ENCODE results near the gene MEDAG.

The MEDAG gene

GRCh38 chr13:30905932-30906383, at the start of gene MEDAG:
Gene MEDAG (plus strand): TSS chr13:30906271. CDS start chr13:30906516, 245 bp downstream.
- DNase-seq, result no peak

DNA sequence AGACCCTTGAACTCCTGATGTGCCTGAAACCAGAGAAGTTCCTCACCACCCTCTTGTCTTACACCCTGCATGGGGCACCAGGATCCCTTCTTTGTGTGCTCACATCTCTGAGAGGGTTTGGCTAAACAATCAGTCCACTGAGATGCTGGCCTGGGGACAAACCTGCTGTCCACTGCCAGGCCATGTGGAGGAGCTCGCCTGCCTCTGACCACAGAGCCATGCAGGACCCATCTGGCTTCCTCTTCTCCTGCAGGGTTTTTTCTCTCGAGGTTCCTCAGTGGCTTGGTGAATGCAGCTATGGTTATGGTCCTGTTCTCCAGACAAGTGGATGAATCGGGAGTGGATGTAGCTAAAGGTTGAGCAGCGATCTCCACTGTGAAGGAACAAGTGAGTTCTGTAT, 49.1 kb upstream of the MEDAG start:
- DNase-seq, result no peak

GRCh38 chr13:30857636-30858035, 48.4 kb upstream of the MEDAG start:
- no peak for DNase-seq

GRCh38 chr13:30859326-30859725, 46.7 kb upstream of the MEDAG start:
- DNase-seq, result no peak

- no peak for DNase-seq
These were observed 44.9 kb upstream of the MEDAG start for GRCh38 chr13:30861163-30861562.

- DNase-seq, result no peak
These were observed 44.1 kb upstream of the MEDAG start for GRCh38 chr13:30861836-30862467.

GRCh38 chr13:30862707-30863106, 43.4 kb upstream of the MEDAG start:
- no peak for DNase-seq

GRCh38 chr13:30863231-30863630, 42.8 kb upstream of the MEDAG start:
- no peak for DNase-seq

GRCh38 chr13:30863796-30864195, 42.3 kb upstream of the MEDAG start:
- DNase-seq, result no peak

- DNase-seq, result no peak
These were observed 41.5 kb upstream of the MEDAG start for GRCh38 chr13:30864433-30865122.

DNA sequence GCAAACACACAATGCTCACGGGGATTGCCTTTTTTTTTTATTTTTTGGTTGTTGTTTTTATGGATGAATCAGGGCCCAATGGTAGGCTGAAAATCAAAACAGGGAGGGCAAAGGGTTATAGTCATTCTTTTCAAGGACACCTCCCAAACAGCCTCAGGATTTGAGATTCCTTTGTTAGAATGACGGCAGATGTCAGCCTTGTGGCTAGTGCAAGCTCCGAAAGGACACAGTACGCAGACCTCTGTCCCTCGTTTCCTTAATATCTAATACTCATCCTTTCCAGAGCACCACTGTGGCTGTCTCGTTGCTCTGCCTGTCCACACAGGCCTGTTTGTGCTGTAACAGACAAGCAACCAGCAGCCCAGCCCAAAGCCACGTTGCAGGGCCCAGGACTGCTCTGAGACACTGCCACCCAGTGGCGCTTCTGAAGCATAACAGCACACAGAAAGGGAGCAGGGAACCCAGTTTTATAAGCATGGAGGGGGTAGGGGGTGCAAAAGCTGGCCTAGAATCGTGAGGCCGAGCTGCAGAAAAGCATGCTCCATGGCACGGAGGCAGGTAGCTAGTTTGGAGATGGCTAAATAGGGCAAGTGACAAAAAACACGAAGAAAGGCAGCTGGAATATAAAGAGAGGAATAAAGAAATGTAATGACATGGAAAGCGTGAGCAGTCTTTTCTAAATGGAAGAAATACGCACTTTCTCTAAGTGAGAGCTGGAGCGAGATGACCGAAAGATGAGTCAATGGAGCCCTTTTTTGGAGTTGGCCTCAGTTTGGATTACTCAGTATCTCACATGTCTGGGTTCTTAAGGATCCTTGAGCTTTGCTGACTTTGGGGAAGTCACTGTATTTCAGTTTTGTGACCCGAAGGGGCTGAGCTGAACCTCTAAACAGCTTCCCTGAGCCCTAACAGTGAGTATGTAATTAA, 40.7 kb upstream of the MEDAG start:
- peak; percentile 53 for DNase-seq

DNA sequence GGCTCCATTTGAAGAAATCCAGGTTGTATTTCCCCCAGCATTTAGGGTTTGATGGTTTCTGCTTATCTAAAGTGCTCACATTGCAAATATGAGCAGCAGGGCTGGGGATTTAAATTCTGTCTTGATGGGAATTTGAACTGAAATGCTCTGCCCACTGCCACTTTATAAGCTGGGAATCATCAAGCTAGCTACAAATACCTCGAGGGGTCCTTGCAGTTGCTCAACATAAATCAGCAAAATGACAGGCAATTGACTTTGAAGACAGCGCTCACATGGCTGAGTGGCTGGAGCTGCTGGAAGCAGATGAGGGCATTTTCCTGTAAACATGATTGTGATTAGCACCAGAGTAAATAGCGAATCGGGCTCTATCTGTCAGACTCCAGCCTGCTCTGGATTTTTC, 39.4 kb upstream of the MEDAG start:
- no peak for DNase-seq

GRCh38 chr13:30867089-30867669, 38.9 kb upstream of the MEDAG start:
- DNase-seq, result no peak

- DNase-seq, result no peak
These were observed 37.1 kb upstream of the MEDAG start for GRCh38 chr13:30868799-30869470.

- no peak for DNase-seq
These were observed 36.6 kb upstream of the MEDAG start for GRCh38 chr13:30869491-30869890.

DNA sequence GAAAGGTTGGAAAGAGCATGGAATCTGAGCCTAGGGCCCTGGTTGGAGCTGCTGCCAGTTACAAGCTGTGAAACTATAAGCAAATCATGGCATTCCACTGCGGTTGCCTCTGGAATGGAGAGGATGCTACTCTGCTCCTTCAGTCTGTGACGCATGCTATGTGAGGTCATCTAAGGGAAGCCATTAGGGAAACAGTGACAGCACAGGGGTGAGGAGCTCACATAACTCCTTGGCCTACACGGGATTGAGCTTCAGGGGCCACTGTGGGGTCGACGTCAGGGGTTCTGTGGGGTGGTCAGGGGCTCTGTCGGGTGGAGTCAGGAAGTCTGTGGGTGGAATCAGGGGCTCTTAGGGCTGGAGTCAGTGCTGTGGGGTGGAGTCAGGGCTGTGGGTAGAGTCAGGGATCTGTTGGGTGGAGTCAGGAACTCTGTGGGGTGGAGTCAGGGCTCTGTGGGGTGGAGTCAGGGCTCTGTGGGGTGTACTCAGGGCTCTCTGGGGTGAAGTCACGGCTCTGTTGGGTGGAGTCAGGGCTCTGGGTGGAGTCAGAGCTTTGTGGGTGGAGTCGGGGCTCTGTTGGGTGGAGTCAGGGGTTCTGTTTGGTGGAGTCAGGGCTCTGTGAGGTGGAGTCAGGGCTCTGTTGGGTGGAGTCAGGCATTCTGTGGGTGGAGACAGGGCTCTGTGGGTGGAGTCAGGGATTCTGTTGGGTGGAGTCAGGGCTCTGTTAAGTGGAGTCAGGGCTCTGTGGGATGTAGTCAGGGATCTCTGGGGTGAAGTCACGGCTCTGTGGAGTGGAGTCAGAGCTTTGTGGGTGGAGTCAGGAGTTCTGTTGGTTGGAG, 35.8 kb upstream of the MEDAG start:
- DNase-seq, result peak; percentile 43

GRCh38 chr13:30870916-30871587, 35.0 kb upstream of the MEDAG start:
- DNase-seq, result no peak

DNA sequence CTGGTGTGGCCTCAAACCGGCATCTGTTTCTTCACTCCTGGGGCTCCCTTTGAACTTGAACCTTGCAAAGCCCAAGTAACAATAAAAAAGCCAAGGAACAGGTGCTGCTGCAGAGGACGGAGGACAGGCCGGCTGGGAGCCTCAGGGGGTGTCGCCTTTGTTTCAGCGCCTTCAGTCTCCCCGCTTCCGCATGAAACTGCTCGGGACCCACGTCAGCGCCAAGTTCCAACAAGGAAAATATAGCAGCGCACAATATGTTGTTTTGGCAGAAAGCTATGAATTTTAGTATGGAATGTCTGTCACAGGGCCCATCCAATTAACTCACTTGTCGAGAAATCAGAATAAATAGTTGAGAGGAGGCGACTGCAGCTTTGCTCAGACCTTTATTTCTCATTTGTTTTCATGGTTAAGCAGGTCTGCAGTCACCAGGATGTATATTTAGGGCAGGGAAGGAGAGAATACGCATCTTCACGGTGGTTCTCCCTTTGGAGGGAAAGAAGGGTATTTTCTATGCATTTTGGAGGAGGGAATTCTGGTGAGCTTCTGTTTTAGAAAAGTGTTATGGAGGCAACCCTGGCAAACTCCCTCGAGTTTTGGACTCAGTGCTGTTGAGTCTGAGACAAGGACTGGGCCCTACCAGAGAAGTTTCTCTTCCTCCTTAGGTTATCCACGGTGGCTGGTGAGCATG, 34.3 kb upstream of the MEDAG start:
- DNase-seq, result no peak

DNA sequence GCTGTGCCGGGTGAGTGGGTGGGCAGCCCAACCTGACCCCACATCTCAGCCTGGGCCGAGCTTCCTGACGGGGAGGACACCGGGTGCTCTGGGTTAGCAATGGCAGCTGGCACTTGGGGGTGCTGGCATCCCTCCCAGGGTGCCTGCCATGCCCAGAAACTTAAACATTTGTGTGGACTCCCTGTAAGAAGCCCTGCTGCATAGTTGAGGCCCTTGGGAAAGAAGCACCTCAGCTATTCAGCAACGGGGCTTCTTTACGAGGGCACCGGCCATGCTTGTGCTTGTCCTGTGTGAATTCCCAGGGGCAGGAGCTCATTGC, 33.8 kb upstream of the MEDAG start:
- no peak for DNase-seq

GRCh38 chr13:30872685-30873461, 33.2 kb upstream of the MEDAG start:
- DNase-seq, result peak; percentile 46
